NCI-H2227 (cell line): ENCODE results near the gene SLC12A2.

Experiments used
- DNase-seq: peaks from one replicate; lab custom pipeline; 2025; ENCODE audit not compliant: unreplicated experiment; lab: John Stamatoyannopoulos, UW

The SLC12A2 gene

GRCh38 chr5:128224336-128224735 lies 140.8 kb downstream of the SLC12A2 start:
- no peak for DNase-seq

- DNase-seq = no peak
Observed at GRCh38 chr5:128225245-128226030, 141.9 kb downstream of the SLC12A2 start.

- no peak for DNase-seq
Observed at GRCh38 chr5:128228008-128228407, 144.4 kb downstream of the SLC12A2 start.

GRCh38 chr5:128228521-128228920 lies 145.0 kb downstream of the SLC12A2 start:
- no peak for DNase-seq

GRCh38 chr5:128234928-128235641 lies 151.5 kb downstream of the SLC12A2 start:
- DNase-seq = no peak

- DNase-seq = no peak
Observed at GRCh38 chr5:128236334-128236733, 152.8 kb downstream of the SLC12A2 start.

GRCh38 chr5:128237000-128237399 lies 153.4 kb downstream of the SLC12A2 start:
- no peak for DNase-seq

GRCh38 chr5:128237546-128237945 lies 154.0 kb downstream of the SLC12A2 start:
- no peak for DNase-seq
